ENCODE data around the gene UIMC1. TPM values are rescaled to one million over a fixed set of nuclear protein-coding genes. Genes with fewer than 3 reads are reported as not detected.

Gene UIMC1
- total RNA-seq, 4 donors from 2014 or later: 34.7 to 51.1 (median 48.9) TPM

DNA sequence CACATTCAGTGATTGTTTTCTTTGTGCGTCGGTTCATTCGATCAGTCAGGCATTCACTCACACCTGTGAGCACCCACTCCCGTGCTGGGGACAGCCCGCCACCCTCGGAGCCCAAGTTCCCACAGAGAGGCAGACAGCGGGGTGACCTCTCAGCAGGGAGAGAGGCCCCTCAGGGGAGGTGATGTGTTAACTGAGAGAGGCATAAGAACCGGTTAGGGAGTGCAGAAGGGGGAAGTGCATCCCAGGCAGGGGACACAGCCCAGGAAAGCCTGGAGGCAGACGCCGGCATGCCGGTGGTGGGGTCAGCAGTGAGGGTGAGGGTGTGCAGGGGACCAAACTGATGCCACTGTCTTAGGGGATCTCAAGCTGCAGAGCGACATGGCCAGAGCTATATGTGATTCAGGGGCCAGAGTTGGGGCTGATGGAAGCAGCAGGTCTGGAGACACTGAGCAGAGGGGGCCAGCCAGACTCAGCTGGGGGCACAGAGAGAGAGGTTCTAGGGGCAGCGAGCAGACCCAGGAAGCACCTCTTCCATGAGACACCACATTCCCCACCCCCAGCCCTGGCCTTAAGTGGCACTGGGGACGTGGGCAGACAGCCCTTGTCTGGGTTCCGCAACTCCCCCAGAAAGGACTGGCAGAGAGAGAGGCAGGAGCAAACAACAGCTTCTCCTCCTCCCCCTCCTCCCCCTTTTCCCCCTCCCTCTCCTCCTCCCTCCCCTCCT, 143.4 kb downstream of the UIMC1 start:
- 21% methylated on average over 15 of the region's 15 CpGs for WGBS

DNA sequence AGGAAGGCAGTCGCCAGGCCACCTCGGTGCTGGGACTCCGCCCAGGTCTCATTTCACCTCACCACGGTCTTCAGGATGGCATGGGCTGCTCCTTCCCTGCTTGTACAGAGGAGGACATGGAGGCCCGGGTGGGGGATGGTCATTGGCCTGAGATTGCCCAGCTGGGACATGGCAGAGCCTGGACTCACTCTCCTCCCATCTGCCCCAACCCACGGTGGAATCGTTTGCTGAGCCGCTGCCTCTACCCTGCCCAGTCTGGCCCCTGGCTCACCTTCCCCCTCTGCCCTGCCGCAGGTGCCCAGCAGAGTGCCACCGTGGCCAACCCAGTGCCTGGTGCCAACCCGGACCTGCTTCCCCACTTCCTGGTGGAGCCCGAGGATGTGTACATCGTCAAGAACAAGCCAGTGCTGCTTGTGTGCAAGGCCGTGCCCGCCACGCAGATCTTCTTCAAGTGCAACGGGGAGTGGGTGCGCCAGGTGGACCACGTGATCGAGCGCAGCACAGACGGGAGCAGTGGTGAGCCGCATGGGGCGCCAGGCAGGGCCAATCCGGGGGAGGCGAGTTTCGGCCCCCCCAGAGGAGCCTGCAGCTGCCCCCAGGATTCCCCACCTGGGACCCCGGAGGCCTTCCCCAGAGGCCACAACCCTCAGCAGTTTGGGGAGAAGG, 144.1 kb downstream of the UIMC1 start:
- no peak overlapping the region for H3K27ac ChIP-seq (replicated peaks in 1 of 4)
- intact Hi-C loops (cut with DNase I): no loop called here
- DNase-seq (ENCODE audit: extremely low spot score): no peak
- TF ChIP-seq, protein P1, sequence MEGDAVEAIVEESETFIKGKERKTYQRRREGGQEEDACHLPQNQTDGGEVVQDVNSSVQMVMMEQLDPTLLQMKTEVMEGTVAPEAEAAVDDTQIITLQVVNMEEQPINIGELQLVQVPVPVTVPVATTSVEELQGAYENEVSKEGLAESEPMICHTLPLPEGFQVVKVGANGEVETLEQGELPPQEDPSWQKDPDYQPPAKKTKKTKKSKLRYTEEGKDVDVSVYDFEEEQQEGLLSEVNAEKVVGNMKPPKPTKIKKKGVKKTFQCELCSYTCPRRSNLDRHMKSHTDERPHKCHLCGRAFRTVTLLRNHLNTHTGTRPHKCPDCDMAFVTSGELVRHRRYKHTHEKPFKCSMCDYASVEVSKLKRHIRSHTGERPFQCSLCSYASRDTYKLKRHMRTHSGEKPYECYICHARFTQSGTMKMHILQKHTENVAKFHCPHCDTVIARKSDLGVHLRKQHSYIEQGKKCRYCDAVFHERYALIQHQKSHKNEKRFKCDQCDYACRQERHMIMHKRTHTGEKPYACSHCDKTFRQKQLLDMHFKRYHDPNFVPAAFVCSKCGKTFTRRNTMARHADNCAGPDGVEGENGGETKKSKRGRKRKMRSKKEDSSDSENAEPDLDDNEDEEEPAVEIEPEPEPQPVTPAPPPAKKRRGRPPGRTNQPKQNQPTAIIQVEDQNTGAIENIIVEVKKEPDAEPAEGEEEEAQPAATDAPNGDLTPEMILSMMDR (IDR thresholded peaks at IDR 0.05): no peak
- TF ChIP-seq POLR2AphosphoS5 (IDR thresholded peaks at IDR 0.05) (no peak), EP300 (IDR thresholded peaks at IDR 0.05) (no peak), POLR2A (IDR thresholded peaks at IDR 0.05; ENCODE audit: low read depth) (no peak)
- H3K27me3 ChIP-seq: peaks cover 0 to 85% (median 6%) of the 10 kb centered on the region in 4 donors
- no peaks in the 10 kb centered on the region for H3K9me3 ChIP-seq
- no peak overlapping the region for H3K4me3 ChIP-seq
- 42% methylated on average over 10 of the region's 28 CpGs for WGBS
- H3K4me1 ChIP-seq: no peaks in the 10 kb centered on the region
- H3K36me3 ChIP-seq: no peaks in the 10 kb centered on the region

More for the DNA sequence above, 143.4 kb downstream of the UIMC1 start:
- Histone ChIP-seq H3K9me3 (no peaks in the 10 kb centered on the region), H3K27me3 (peaks cover 0 to 85% (median 6%) of the 10 kb centered on the region in 4 donors), H3K4me3 (no peak overlapping the region), H3K4me1 (no peaks in the 10 kb centered on the region), H3K36me3 (no peaks in the 10 kb centered on the region), H3K27ac (replicated peaks in 1 of 4) (no peak overlapping the region)
- intact Hi-C loops (cut with DNase I): no loop called here
- TF ChIP-seq EP300 (IDR thresholded peaks at IDR 0.05): no peak
- TF ChIP-seq, protein P1 (IDR thresholded peaks at IDR 0.05): no peak
- no peak for TF ChIP-seq POLR2AphosphoS5 (IDR thresholded peaks at IDR 0.05)
- no peak for TF ChIP-seq POLR2A (IDR thresholded peaks at IDR 0.05; ENCODE audit: low read depth)
- no peak for DNase-seq (ENCODE audit: extremely low spot score)

DNA sequence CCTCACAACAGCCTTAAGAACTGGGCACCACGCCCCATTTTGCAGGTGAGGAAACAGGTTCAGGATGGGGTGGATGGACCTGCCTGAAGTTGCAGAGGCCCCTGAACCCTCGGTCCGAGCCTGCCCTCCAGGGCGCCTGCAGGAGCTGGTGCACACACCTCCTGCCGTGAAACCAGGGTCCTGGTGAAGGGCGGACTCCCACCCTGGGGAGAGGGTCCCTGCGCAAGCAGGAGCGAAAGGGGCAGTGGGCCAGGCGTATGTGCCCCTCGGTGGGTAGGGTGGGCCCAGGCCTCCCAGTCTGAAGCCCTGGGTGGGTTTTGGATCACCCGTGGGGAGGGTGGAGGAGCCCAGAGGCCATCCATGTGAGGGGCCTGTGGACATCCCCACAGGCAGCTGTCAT, 145.3 kb downstream of the UIMC1 start:
- intact Hi-C loops (cut with DNase I): no loop called here
- Histone ChIP-seq H3K9me3 (no peaks in the 10 kb centered on the region), H3K4me1 (no peaks in the 10 kb centered on the region), H3K4me3 (no peak overlapping the region), H3K27ac (replicated peaks in 1 of 4) (no peak overlapping the region), H3K36me3 (no peaks in the 10 kb centered on the region), H3K27me3 (peaks cover 0 to 82% (median 6%) of the 10 kb centered on the region in 4 donors)
- no peak for DNase-seq (ENCODE audit: extremely low spot score)
- no peak for TF ChIP-seq POLR2A (IDR thresholded peaks at IDR 0.05; ENCODE audit: low read depth)
- TF ChIP-seq POLR2AphosphoS5 (IDR thresholded peaks at IDR 0.05): no peak
- TF ChIP-seq EP300 (IDR thresholded peaks at IDR 0.05): no peak
- 87% methylated on average over 5 of the region's 11 CpGs for WGBS

DNA sequence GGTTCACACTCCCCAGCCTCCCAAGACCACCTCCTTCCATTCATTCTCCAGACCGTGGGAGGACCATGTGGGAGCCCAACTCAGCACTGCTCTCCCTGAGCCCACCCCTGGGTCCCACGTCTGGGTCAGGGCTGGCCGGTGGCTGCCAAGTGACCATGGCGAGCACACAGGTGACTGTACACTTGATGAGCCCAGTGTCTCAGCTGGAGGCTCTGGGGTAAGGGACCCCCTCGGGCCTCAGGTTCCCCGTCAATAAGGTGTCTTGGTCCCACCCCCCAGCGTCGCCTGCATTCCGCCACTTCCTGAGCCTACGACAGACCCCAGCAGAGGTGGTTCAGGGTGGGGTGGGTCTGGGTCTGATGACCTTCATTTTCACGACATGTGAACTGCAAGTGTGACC, 146.2 kb downstream of the UIMC1 start:
- Histone ChIP-seq H3K9me3 (no peaks in the 10 kb centered on the region), H3K27me3 (peaks cover 0 to 82% (median 6%) of the 10 kb centered on the region in 4 donors), H3K27ac (replicated peaks in 1 of 4) (no peak overlapping the region), H3K36me3 (no peaks in the 10 kb centered on the region), H3K4me1 (no peaks in the 10 kb centered on the region), H3K4me3 (no peak overlapping the region)
- intact Hi-C loops (cut with DNase I): no loop called here
- 83% methylated on average over 8 of the region's 11 CpGs for WGBS
- TF ChIP-seq, protein P1 (IDR thresholded peaks at IDR 0.05): no peak
- DNase-seq (ENCODE audit: extremely low spot score): no peak

DNA sequence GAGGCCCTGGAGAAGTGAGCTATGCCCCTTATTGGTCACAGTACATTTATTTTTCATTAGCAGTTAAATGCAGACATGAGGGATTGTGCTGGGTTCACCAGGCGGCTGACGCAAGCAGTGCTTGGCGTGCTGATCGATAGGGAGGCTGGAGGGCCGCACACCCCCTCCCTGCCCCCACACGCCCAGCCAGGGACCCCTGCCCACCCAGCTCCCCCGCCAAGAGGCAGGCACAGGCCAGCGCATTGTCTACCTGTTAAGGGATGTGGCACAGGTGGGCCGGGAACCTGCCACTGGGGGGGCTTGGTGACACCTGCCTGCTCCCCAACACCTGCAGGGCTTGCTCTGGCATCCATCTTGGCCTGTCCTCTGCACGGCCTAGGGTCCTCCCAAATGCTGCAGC, 146.7 kb downstream of the UIMC1 start:
- TF ChIP-seq POLR2A (IDR thresholded peaks at IDR 0.05; ENCODE audit: low read depth): no peak
- no peak for TF ChIP-seq POLR2AphosphoS5 (IDR thresholded peaks at IDR 0.05)
- no peak for TF ChIP-seq EP300 (IDR thresholded peaks at IDR 0.05)
- TF ChIP-seq, protein P1 (IDR thresholded peaks at IDR 0.05): no peak
- no peak for DNase-seq (ENCODE audit: extremely low spot score)
- H3K27me3 ChIP-seq: peaks cover 0 to 82% (median 6%) of the 10 kb centered on the region in 4 donors
- no peak overlapping the region for H3K4me3 ChIP-seq
- H3K4me1 ChIP-seq: no peaks in the 10 kb centered on the region
- H3K9me3 ChIP-seq: no peaks in the 10 kb centered on the region
- no peak overlapping the region for H3K27ac ChIP-seq (replicated peaks in 1 of 4)
- no peaks in the 10 kb centered on the region for H3K36me3 ChIP-seq
- intact Hi-C loops (cut with DNase I): no loop called here
- WGBS: 70% methylated on average over 9 of the region's 10 CpGs

All from esophagus muscularis mucosa (tissue), 4 donors.